ENCODE results near the gene EFCAB6. TPM values are rescaled to one million over a fixed set of nuclear protein-coding genes. Genes with fewer than 3 reads are reported as not detected.

The EFCAB6 gene
- total and polyA plus RNA-seq, 2 of the 13 experiments (the other 11 are each of a cell fraction or from before 2014, with no cell fraction given), result not detected

- TF ChIP-seq ZBTB34 (CRISPR knock-in tag; IDR thresholded peaks at IDR 0.05), result no peak
- no peak for TF ChIP-seq HOXA9 (CRISPR knock-in tag; IDR thresholded peaks at IDR 0.05; ENCODE audit: borderline replicate concordance)
- no peak for TF ChIP-seq RARG (CRISPR knock-in tag; IDR thresholded peaks at IDR 0.05; ENCODE audit: low read depth)
- TF ChIP-seq KDM2A (CRISPR knock-in tag; IDR thresholded peaks at IDR 0.05; ENCODE audit: borderline replicate concordance, low read depth), result no peak
- TF ChIP-seq CHCHD3 (CRISPR knock-in tag; IDR thresholded peaks at IDR 0.05), result no peak
- TF ChIP-seq ZNF883 (CRISPR knock-in tag; IDR thresholded peaks at IDR 0.05; ENCODE audit: not compliant biosample characterization), result no peak
- TF ChIP-seq ARID3A (IDR thresholded peaks at IDR 0.05; ENCODE audit: low read depth, low read length), result no peak
- TF ChIP-seq CHD2 (IDR thresholded peaks at IDR 0.05; ENCODE audit: low read depth, low read length), result no peak
These were observed 282.2 kb downstream of the EFCAB6 start (continued) for GRCh38 chr22:43529934-43530333.

GRCh38 chr22:43529461-43529860 lies 282.6 kb downstream of the EFCAB6 start:
- Histone ChIP-seq H3K9me3 (ENCODE audit: low read length) (no peaks in the 10 kb centered on the region), H3K27me3 (ENCODE audit: control insufficient read depth in 1 of 2, insufficient read depth in 2 of 2, low read length in 2 of 2) (peaks cover 1 to 39% of the 10 kb centered on the region in 2 experiments; a peak in 2 of 5 replicates), H3K4me1 (ENCODE audit: insufficient read depth, low read length) (no peaks in the 10 kb centered on the region), H3K9ac (ENCODE audit: insufficient read depth, low read depth, low read length) (no peak overlapping the region), H3K27ac (ENCODE audit: extremely low read length, insufficient read depth, low read length) (no peak overlapping the region), H4K20me1 (ENCODE audit: insufficient read depth, low read length) (no peaks in the 10 kb centered on the region), H3K4me3 (replicated peaks in 1 of 3; ENCODE audit: insufficient read depth in 1 of 3, low read depth in 2 of 3, low read length in 3 of 3) (no peak overlapping the region), H2AFZ (ENCODE audit: low read length) (no peak overlapping the region), H3K4me2 (ENCODE audit: low read depth, low read length) (no peak overlapping the region), H3K79me2 (ENCODE audit: insufficient read depth, low read length) (no peaks in the 10 kb centered on the region), H3K36me3 (replicated peaks in 1 of 2; ENCODE audit: control insufficient read depth in 1 of 2, insufficient read depth in 2 of 2, low read length in 2 of 2) (no peaks in the 10 kb centered on the region)
- no TSS peak for BruUV-seq (replicated peaks)
- WGBS (ENCODE audit: low lambda C conversion rate), result 9% methylated on average over 2 of the region's 2 CpGs
- no peak for DNase-seq (ENCODE audit: low spot score)
- in situ Hi-C loops (cut with HindIII; ENCODE audit: extremely low pct_ligation_motif_present, low pct_unique_long_range_greater_than_20kb) (no loop called here), intact Hi-C loops (cut with micrococcal nuclease; ENCODE audit: unreplicated experiment) (no loop called here)
- POLR2A ChIA-PET, result no interaction called here
- CTCF ChIA-PET (ENCODE audit: low intra/inter-chr PET ratio, low total read pairs), result no interaction called here
- ATAC-seq, result no peak
- FAIRE-seq, result no peak
- TF ChIP-seq FUBP1 (CRISPR knock-in tag; IDR thresholded peaks at IDR 0.05; ENCODE audit: borderline replicate concordance), result no peak
- no peak for TF ChIP-seq ZNF367 (CRISPR knock-in tag; IDR thresholded peaks at IDR 0.05; ENCODE audit: borderline replicate concordance)
- no peak for TF ChIP-seq NR1H2 (CRISPR knock-in tag; IDR thresholded peaks at IDR 0.05; ENCODE audit: borderline replicate concordance, low read depth)

Data from HepG2 (cell line).